Measurements from ENCODE around the gene EBLN2. TPM values are rescaled to one million over a fixed set of nuclear protein-coding genes. Genes with fewer than 3 reads are reported as not detected.

Gene EBLN2
- total and polyA plus RNA-seq, 9 of the 15 experiments (the other 6 are each of a cell fraction or from before 2014, with no cell fraction given) = 0.39 to 4.6 (median 2.2) TPM

DNA sequence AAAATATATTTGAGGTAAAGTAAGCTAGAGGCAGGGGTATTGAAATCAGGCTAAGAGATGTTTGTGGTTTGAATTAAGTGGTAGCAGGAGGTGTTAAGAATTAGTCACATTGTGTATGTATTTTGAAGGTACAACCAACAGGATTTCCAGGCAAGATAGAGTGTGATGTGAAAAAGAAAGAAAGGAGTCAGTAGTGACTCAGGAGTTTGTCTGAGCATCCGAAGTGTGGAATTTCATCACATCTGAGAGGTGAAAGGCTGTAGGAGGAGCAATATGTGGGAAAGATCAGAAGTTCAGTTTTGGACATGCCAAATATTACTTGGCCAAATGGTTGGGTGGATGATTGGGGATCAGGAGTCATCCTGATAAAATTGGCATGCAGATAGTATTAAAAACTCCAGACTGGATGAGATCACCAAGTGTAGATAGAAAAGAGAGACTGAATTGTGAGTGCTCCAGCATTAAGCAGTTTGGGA is 32.1 kb upstream of the EBLN2 start (continued):
- TF ChIP-seq NR4A1 (CRISPR knock-in tag; IDR thresholded peaks at IDR 0.05) (no peak), NR4A1 (tag; IDR thresholded peaks at IDR 0.05) (no peak), SP2 (IDR thresholded peaks at IDR 0.05; ENCODE audit: extremely low read depth, low read depth, low read length, poor library complexity, severe bottlenecking) (no peak), TRIM24 (IDR thresholded peaks at IDR 0.05) (no peak), PCBP2 (IDR thresholded peaks at IDR 0.05; ENCODE audit: low read depth, low read length, poor library complexity, severe bottlenecking) (no peak), NFE2 (IDR thresholded peaks at IDR 0.05; ENCODE audit: low read depth) (peak; percentile 48; the same call in 1 of the 2 replicates), ZNF263 (CRISPR knock-in tag; IDR thresholded peaks at IDR 0.05; ENCODE audit: borderline replicate concordance) (no peak), THRA (IDR thresholded peaks at IDR 0.05) (no peak), SNAPC5 (CRISPR knock-in tag; IDR thresholded peaks at IDR 0.05) (no peak), DPF2 (IDR thresholded peaks at IDR 0.05) (0 out of 2 replicates have a peak, but pooled peaks have one; percentile 27), CEBPB (tag; IDR thresholded peaks at IDR 0.05) (peak; percentile 26; the same call in 1 of the 2 replicates), MAX (CRISPR knock-in tag; IDR thresholded peaks at IDR 0.05) (no peak), ZNF75A (CRISPR knock-in tag; IDR thresholded peaks at IDR 0.05) (no peak), BMI1 (IDR thresholded peaks at IDR 0.05; ENCODE audit: low read length) (no peak), SAP30 (IDR thresholded peaks at IDR 0.05; ENCODE audit: borderline replicate concordance, insufficient read depth, low read depth, low read length, poor library complexity, severe bottlenecking) (no peak), DLX4 (CRISPR knock-in tag; IDR thresholded peaks at IDR 0.05) (no peak), MAFG (tag; conservative IDR thresholded peaks at IDR 0.05) (peak; percentile 46; the same call in 1 of the 2 replicates), HOXB6 (CRISPR knock-in tag; IDR thresholded peaks at IDR 0.05; ENCODE audit: borderline replicate concordance) (no peak), ERF (CRISPR knock-in tag; IDR thresholded peaks at IDR 0.05) (no peak), PTRF (tag; IDR thresholded peaks at IDR 0.05) (no peak), RBM25 (IDR thresholded peaks at IDR 0.05; ENCODE audit: low read depth, low read length, severe bottlenecking) (no peak)
- TF ChIP-seq, protein P1, sequence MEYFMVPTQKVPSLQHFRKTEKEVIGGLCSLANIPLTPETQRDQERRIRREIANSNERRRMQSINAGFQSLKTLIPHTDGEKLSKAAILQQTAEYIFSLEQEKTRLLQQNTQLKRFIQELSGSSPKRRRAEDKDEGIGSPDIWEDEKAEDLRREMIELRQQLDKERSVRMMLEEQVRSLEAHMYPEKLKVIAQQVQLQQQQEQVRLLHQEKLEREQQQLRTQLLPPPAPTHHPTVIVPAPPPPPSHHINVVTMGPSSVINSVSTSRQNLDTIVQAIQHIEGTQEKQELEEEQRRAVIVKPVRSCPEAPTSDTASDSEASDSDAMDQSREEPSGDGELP (CRISPR knock-in tag; IDR thresholded peaks at IDR 0.05; ENCODE audit: borderline replicate concordance) = no peak
- TF ChIP-seq, protein P2, sequence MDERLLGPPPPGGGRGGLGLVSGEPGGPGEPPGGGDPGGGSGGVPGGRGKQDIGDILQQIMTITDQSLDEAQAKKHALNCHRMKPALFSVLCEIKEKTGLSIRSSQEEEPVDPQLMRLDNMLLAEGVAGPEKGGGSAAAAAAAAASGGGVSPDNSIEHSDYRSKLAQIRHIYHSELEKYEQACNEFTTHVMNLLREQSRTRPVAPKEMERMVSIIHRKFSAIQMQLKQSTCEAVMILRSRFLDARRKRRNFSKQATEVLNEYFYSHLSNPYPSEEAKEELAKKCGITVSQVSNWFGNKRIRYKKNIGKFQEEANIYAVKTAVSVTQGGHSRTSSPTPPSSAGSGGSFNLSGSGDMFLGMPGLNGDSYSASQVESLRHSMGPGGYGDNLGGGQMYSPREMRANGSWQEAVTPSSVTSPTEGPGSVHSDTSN (CRISPR knock-in tag; IDR thresholded peaks at IDR 0.05; ENCODE audit: low read depth) = no peak
- TF ChIP-seq, protein P2 (tag; conservative IDR thresholded peaks at IDR 0.05; ENCODE audit: low read depth) = no peak

Data from K562 (cell line).